ENCODE measurements around the gene TRIM6. TPM values are rescaled to one million over a fixed set of nuclear protein-coding genes. Genes with fewer than 3 reads are reported as not detected.
"Not testable (repeated sequence)": the region's sequence is repeated elsewhere in the genome, so short reads cannot be mapped to it uniquely, and the experiment has no call there.

TRIM6 gene
- total RNA-seq, 4 donors from 2014 or later, result 1.8 to 3.4 (median 2.5) TPM

GRCh38 chr11:5574654-5575053 lies 21.8 kb upstream of the TRIM6 start:
- Histone ChIP-seq H3K36me3 (no peaks in the 10 kb centered on the region), H3K4me1 (no peaks in the 10 kb centered on the region), H3K27ac (replicated peaks in 1 of 4) (no peak overlapping the region), H3K27me3 (no peaks in the 10 kb centered on the region), H3K9me3 (no peaks in the 10 kb centered on the region), H3K4me3 (no peak overlapping the region)
- intact Hi-C loops (cut with DNase I), result no loop called here
- TF ChIP-seq POLR2A (IDR thresholded peaks at IDR 0.05; ENCODE audit: low read depth), result no peak
- TF ChIP-seq EP300 (IDR thresholded peaks at IDR 0.05), result no peak
- TF ChIP-seq, protein P1, sequence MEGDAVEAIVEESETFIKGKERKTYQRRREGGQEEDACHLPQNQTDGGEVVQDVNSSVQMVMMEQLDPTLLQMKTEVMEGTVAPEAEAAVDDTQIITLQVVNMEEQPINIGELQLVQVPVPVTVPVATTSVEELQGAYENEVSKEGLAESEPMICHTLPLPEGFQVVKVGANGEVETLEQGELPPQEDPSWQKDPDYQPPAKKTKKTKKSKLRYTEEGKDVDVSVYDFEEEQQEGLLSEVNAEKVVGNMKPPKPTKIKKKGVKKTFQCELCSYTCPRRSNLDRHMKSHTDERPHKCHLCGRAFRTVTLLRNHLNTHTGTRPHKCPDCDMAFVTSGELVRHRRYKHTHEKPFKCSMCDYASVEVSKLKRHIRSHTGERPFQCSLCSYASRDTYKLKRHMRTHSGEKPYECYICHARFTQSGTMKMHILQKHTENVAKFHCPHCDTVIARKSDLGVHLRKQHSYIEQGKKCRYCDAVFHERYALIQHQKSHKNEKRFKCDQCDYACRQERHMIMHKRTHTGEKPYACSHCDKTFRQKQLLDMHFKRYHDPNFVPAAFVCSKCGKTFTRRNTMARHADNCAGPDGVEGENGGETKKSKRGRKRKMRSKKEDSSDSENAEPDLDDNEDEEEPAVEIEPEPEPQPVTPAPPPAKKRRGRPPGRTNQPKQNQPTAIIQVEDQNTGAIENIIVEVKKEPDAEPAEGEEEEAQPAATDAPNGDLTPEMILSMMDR (IDR thresholded peaks at IDR 0.05), result no peak
- TF ChIP-seq POLR2AphosphoS5 (IDR thresholded peaks at IDR 0.05), result no peak
- 87% methylated on average over 2 of the region's 2 CpGs for whole genome bisulfite sequencing
- DNase-seq (ENCODE audit: extremely low spot score), result no peak

DNA sequence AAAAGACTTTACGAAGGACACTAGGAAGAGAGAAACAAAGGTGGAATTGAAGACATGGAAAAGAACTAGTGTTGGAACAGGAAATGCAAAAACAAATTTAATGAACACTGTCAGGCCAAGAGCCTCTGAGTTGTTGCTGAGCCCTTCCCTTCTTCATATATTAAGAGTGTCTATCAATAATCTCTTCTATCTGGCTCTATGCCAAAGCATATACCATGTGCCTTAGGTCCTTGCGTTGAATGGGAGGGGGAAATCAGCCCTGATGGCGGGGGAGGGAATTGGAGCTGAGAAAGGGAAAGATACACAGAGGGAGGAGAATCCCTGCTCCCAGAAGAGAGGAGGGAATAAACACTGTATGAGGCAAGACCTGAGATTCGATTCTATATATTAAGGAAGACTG lies 21.3 kb upstream of the TRIM6 start:
- intact Hi-C loops (cut with DNase I), result no loop called here
- no peak for DNase-seq (ENCODE audit: extremely low spot score)
- H3K4me3 ChIP-seq, result no peak overlapping the region
- 66% methylated on average over 4 of the region's 4 CpGs for WGBS
- H3K27me3 ChIP-seq, result no peaks in the 10 kb centered on the region
- H3K4me1 ChIP-seq, result no peaks in the 10 kb centered on the region
- H3K9me3 ChIP-seq, result no peaks in the 10 kb centered on the region
- no peaks in the 10 kb centered on the region for H3K36me3 ChIP-seq
- TF ChIP-seq EP300 (IDR thresholded peaks at IDR 0.05), result no peak
- TF ChIP-seq, protein P1 (IDR thresholded peaks at IDR 0.05), result no peak
- TF ChIP-seq POLR2AphosphoS5 (IDR thresholded peaks at IDR 0.05), result no peak
- TF ChIP-seq POLR2A (IDR thresholded peaks at IDR 0.05; ENCODE audit: low read depth), result no peak
- H3K27ac ChIP-seq (replicated peaks in 1 of 4), result no peak overlapping the region

- Histone ChIP-seq H3K9me3 (no peaks in the 10 kb centered on the region), H3K27ac (replicated peaks in 1 of 4) (no peak overlapping the region), H3K4me3 (no peak overlapping the region), H3K36me3 (no peaks in the 10 kb centered on the region), H3K27me3 (no peaks in the 10 kb centered on the region), H3K4me1 (no peaks in the 10 kb centered on the region)
- TF ChIP-seq EP300 (IDR thresholded peaks at IDR 0.05) (no peak), POLR2AphosphoS5 (IDR thresholded peaks at IDR 0.05) (no peak), POLR2A (IDR thresholded peaks at IDR 0.05; ENCODE audit: low read depth) (no peak)
- TF ChIP-seq, protein P1 (IDR thresholded peaks at IDR 0.05), result no peak
- DNase-seq (ENCODE audit: extremely low spot score), result no peak
- intact Hi-C loops (cut with DNase I), result no loop called here
Measured at GRCh38 chr11:5577101-5577500, 19.3 kb upstream of the TRIM6 start.

DNA sequence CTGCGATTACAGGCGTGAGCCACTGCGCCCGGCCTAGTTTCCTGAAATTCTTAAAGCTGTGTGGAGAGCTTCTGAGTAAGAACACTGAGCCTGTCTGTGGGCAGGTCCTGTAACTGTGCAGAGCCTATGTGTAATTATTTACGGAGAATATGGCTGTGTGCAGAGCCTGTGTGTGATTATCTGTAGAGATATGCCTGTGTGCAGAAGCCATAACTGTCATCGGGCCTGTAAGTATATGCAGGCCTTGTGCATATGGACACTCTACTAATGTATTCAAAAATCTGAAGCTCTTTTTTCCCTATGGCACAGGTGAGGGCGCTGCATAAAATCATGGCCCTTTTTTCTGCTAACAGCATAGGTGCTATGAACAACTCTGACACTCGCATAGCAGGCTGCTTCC lies 15.9 kb upstream of the TRIM6 start, which contains the start of gene OR52B6:
Gene OR52B6 (plus strand): TSS at position 301 of the 400 bp plus-strand sequence. CDS start 0 bp downstream, at position 301.
- Histone ChIP-seq H3K27ac (replicated peaks in 1 of 4) (no peak within 1 kb of the TSS), H3K27me3 (no peaks in the 10 kb centered on the region), H3K4me1 (no peaks in the 10 kb centered on the region), H3K4me3 (no peak within 1 kb of the TSS), H3K36me3 (no peaks in the 10 kb centered on the region), H3K9me3 (no peaks in the 10 kb centered on the region)
- no peak for TF ChIP-seq POLR2A (IDR thresholded peaks at IDR 0.05; ENCODE audit: low read depth)
- TF ChIP-seq, protein P1 (IDR thresholded peaks at IDR 0.05), result no peak
- TF ChIP-seq EP300 (IDR thresholded peaks at IDR 0.05), result no peak
- TF ChIP-seq POLR2AphosphoS5 (IDR thresholded peaks at IDR 0.05), result no peak
- intact Hi-C loops (cut with DNase I), result no loop called here
- no peak for DNase-seq (ENCODE audit: extremely low spot score)
- 92% methylated on average over 8 of the region's 8 CpGs for WGBS

- no peak for TF ChIP-seq EP300 (IDR thresholded peaks at IDR 0.05)
- no peak overlapping the region for H3K27ac ChIP-seq (replicated peaks in 1 of 4)
- H3K27me3 ChIP-seq, result no peaks in the 10 kb centered on the region
- H3K9me3 ChIP-seq, result no peaks in the 10 kb centered on the region
- DNase-seq (ENCODE audit: extremely low spot score), result no peak
- H3K4me3 ChIP-seq, result no peak overlapping the region
- WGBS, result 82% methylated on average over 4 of the region's 4 CpGs
- no peaks in the 10 kb centered on the region for H3K4me1 ChIP-seq
- intact Hi-C loops (cut with DNase I), result no loop called here
- no peaks in the 10 kb centered on the region for H3K36me3 ChIP-seq
Measured at GRCh38 chr11:5581014-5581413, 15.4 kb upstream of the TRIM6 start.

GRCh38 chr11:5584458-5584857 lies 12.0 kb upstream of the TRIM6 start:
- intact Hi-C loops (cut with DNase I); H3K27ac ChIP-seq (replicated peaks in 1 of 4); H3K27me3 ChIP-seq; DNase-seq (ENCODE audit: extremely low spot score); H3K36me3 ChIP-seq; H3K4me3 ChIP-seq; H3K4me1 ChIP-seq; H3K9me3 ChIP-seq: not testable (repeated sequence)
- WGBS, result 59% methylated on average over 5 of the region's 5 CpGs

DNA sequence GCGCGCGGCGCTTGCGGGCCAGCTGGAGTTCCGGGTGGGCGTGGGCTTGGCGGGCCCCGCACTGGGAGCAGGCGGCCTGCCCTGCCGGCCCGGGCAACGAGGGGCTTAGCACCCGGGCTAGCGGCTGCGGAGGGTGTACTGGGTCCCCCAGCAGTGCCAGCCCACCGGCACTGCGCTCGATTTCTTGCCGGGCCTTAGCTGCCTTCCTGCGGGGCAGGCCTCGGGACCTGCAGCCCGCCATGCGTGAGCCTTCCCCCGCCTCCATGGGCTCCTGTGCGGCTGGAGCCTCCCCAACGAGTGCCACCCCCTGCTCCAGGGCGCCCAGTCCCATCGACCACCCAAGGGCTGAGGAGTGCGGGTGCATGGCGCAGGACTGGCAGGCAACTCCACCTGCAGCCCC lies 6.5 kb upstream of the TRIM6 start:
- H3K4me3 ChIP-seq; intact Hi-C loops (cut with DNase I); H3K27ac ChIP-seq (replicated peaks in 1 of 4); H3K27me3 ChIP-seq; DNase-seq (ENCODE audit: extremely low spot score); H3K36me3 ChIP-seq; H3K4me1 ChIP-seq; H3K9me3 ChIP-seq: not testable (repeated sequence)
- 100% methylated on average over 3 of the region's 31 CpGs for WGBS

All from esophagus muscularis mucosa (tissue), 4 donors.